ENCODE measurements around the gene PRRC1.
"Not testable (repeated sequence)": the region's sequence is repeated elsewhere in the genome, so short reads cannot be mapped to it uniquely, and the experiment has no call there.

PRRC1 gene

GRCh38 chr5:127563136-127563535 is 45.7 kb downstream of the PRRC1 start:
- no peak overlapping the region for H3K4me3 Mint-ChIP-seq
- ATAC-seq (no peak), DNase-seq (ENCODE audit: low spot score in 2 of 2) (no peak)
- no peaks in the 10 kb centered on the region for H3K36me3 Mint-ChIP-seq
- H3K4me1 Mint-ChIP-seq, result peaks cover 17% of the 10 kb centered on the region
- no peaks in the 10 kb centered on the region for H3K9me3 Mint-ChIP-seq
- H3K27ac Mint-ChIP-seq, result no peak overlapping the region

- Mint-ChIP-seq H3K36me3 (no peaks in the 10 kb centered on the region), H3K27ac (no peak overlapping the region)
- DNase-seq (ENCODE audit: low spot score in 2 of 2), result peak in 1 of 2 donors; percentile 11
These were observed 46.7 kb downstream of the PRRC1 start for GRCh38 chr5:127564002-127564769.

GRCh38 chr5:127565586-127566270 is 48.3 kb downstream of the PRRC1 start:
- Mint-ChIP-seq H3K27ac (no peak overlapping the region), H3K4me1 (peaks cover 19% of the 10 kb centered on the region), H3K9me3 (no peaks in the 10 kb centered on the region), H3K4me3 (no peak overlapping the region), H3K36me3 (no peaks in the 10 kb centered on the region)
- DNase-seq (ENCODE audit: low spot score in 2 of 2) (no peak), ATAC-seq (peak; percentile 29)

More at GRCh38 chr5:127564002-127564769, 46.7 kb downstream of the PRRC1 start:
- H3K4me1 Mint-ChIP-seq, result peaks cover 19% of the 10 kb centered on the region
- no peaks in the 10 kb centered on the region for H3K9me3 Mint-ChIP-seq
- no peak overlapping the region for H3K4me3 Mint-ChIP-seq
- ATAC-seq, result peak; percentile 72

GRCh38 chr5:127567026-127567768 is 49.8 kb downstream of the PRRC1 start:
- ATAC-seq (peak; percentile 80), DNase-seq (ENCODE audit: low spot score in 2 of 2) (no peak)
- Mint-ChIP-seq H3K9me3 (no peaks in the 10 kb centered on the region), H3K4me3 (no peak overlapping the region), H3K36me3 (no peaks in the 10 kb centered on the region), H3K27ac (no peak overlapping the region), H3K4me1 (peaks cover 19% of the 10 kb centered on the region)

- no peaks in the 10 kb centered on the region for H3K9me3 Mint-ChIP-seq
- H3K4me1 Mint-ChIP-seq, result peaks cover 19% of the 10 kb centered on the region
- H3K36me3 Mint-ChIP-seq, result no peaks in the 10 kb centered on the region
- no peak overlapping the region for H3K4me3 Mint-ChIP-seq
- DNase-seq (ENCODE audit: low spot score in 2 of 2) (no peak), ATAC-seq (no peak)
- H3K27ac Mint-ChIP-seq, result no peak overlapping the region
These were observed 50.7 kb downstream of the PRRC1 start for GRCh38 chr5:127568166-127568565.

GRCh38 chr5:127569471-127569870 is 52.0 kb downstream of the PRRC1 start:
- ATAC-seq; DNase-seq (ENCODE audit: low spot score in 2 of 2); H3K9me3 Mint-ChIP-seq; H3K36me3 Mint-ChIP-seq; H3K4me3 Mint-ChIP-seq; H3K27ac Mint-ChIP-seq: not testable (repeated sequence)
- peaks cover 15% of the 10 kb centered on the region for H3K4me1 Mint-ChIP-seq

- DNase-seq (ENCODE audit: low spot score in 2 of 2) (no peak), ATAC-seq (peak; percentile 75)
- Mint-ChIP-seq H3K9me3 (peaks cover 11% of the 10 kb centered on the region), H3K36me3 (no peaks in the 10 kb centered on the region), H3K4me3 (no peak overlapping the region), H3K27ac (no peak overlapping the region), H3K4me1 (peaks cover 12% of the 10 kb centered on the region)
These were observed 54.1 kb downstream of the PRRC1 start for GRCh38 chr5:127571314-127572131.

- no peak for DNase-seq (ENCODE audit: low spot score in 2 of 2)
- H3K36me3 Mint-ChIP-seq, result no peaks in the 10 kb centered on the region
- peak; percentile 51 for ATAC-seq
These were observed 55.5 kb downstream of the PRRC1 start for GRCh38 chr5:127572930-127573329.

GRCh38 chr5:127574852-127575679 is 57.6 kb downstream of the PRRC1 start:
- Mint-ChIP-seq H3K4me3 (no peak overlapping the region), H3K27ac (no peak overlapping the region), H3K36me3 (no peaks in the 10 kb centered on the region), H3K9me3 (peaks cover 11% of the 10 kb centered on the region), H3K4me1 (no peaks in the 10 kb centered on the region)
- ATAC-seq (no peak), DNase-seq (ENCODE audit: low spot score in 2 of 2) (no peak)

More at GRCh38 chr5:127572930-127573329, 55.5 kb downstream of the PRRC1 start:
- Mint-ChIP-seq H3K4me1 (peaks cover 4% of the 10 kb centered on the region), H3K9me3 (peaks cover 11% of the 10 kb centered on the region), H3K4me3 (no peak overlapping the region), H3K27ac (no peak overlapping the region)

- Mint-ChIP-seq H3K27ac (no peak overlapping the region), H3K4me1 (no peaks in the 10 kb centered on the region), H3K36me3 (no peaks in the 10 kb centered on the region), H3K9me3 (peaks cover 11% of the 10 kb centered on the region), H3K4me3 (no peak overlapping the region)
- ATAC-seq (no peak), DNase-seq (ENCODE audit: low spot score in 2 of 2) (no peak)
These were observed 60.0 kb downstream of the PRRC1 start for GRCh38 chr5:127577458-127577857.

GRCh38 chr5:127580731-127581130 is 63.3 kb downstream of the PRRC1 start:
- DNase-seq (ENCODE audit: low spot score in 2 of 2), result no peak
- no peak overlapping the region for H3K4me3 Mint-ChIP-seq
- ATAC-seq, result peak; percentile 77
- no peaks in the 10 kb centered on the region for H3K9me3 Mint-ChIP-seq
- H3K27ac Mint-ChIP-seq, result no peak overlapping the region
- no peaks in the 10 kb centered on the region for H3K4me1 Mint-ChIP-seq
- no peaks in the 10 kb centered on the region for H3K36me3 Mint-ChIP-seq

- Mint-ChIP-seq H3K4me1 (no peaks in the 10 kb centered on the region), H3K9me3 (no peaks in the 10 kb centered on the region), H3K27ac (no peak overlapping the region), H3K4me3 (no peak overlapping the region), H3K36me3 (no peaks in the 10 kb centered on the region)
- ATAC-seq (no peak), DNase-seq (ENCODE audit: low spot score in 2 of 2) (no peak)
These were observed 64.0 kb downstream of the PRRC1 start for GRCh38 chr5:127581450-127581849.

- H3K4me3 Mint-ChIP-seq, result no peak overlapping the region
- no peak overlapping the region for H3K27ac Mint-ChIP-seq
- DNase-seq (ENCODE audit: low spot score in 2 of 2) (no peak), ATAC-seq (no peak)
- no peaks in the 10 kb centered on the region for H3K4me1 Mint-ChIP-seq
- H3K36me3 Mint-ChIP-seq, result no peaks in the 10 kb centered on the region
- no peaks in the 10 kb centered on the region for H3K9me3 Mint-ChIP-seq
These were observed 65.4 kb downstream of the PRRC1 start for GRCh38 chr5:127582773-127583370.

- H3K36me3 Mint-ChIP-seq, result no peaks in the 10 kb centered on the region
- H3K27ac Mint-ChIP-seq, result no peak overlapping the region
- H3K4me1 Mint-ChIP-seq, result no peaks in the 10 kb centered on the region
- ATAC-seq (no peak), DNase-seq (ENCODE audit: low spot score in 2 of 2) (no peak)
- H3K4me3 Mint-ChIP-seq, result no peak overlapping the region
- no peaks in the 10 kb centered on the region for H3K9me3 Mint-ChIP-seq
These were observed 66.4 kb downstream of the PRRC1 start for GRCh38 chr5:127583866-127584265.

Measured in stimulated activated effector memory CD8-positive, alpha-beta T cell treated with anti-CD3 and anti-CD28 coated beads, Interleukin-12 subunit alpha, Interleukin-12 subunit beta, amount 100 ng/mL, for 72 hours (primary cell).